HG02938 (cell line): ENCODE measurements around the gene CRYAA.
"Not testable (repeated sequence)": the region's sequence is repeated elsewhere in the genome, so short reads cannot be mapped to it uniquely, and the experiment has no call there.

ENCODE experiments used
- ATAC-seq: cut with Tn5 transposase; IDR thresholded peaks from one replicate; pipeline ENCODE4 v1.9.1; 2021; ENCODE audit warnings: mild to moderate bottlenecking, moderate library complexity; ENCODE audit not compliant: unreplicated experiment

CRYAA gene

GRCh38 chr21:43168708-43169107, at the start of gene CRYAA:
Gene CRYAA, plus strand, starts transcription at chr21:43169008. Its CDS starts 92 bp downstream, at chr21:43169100.
- not testable (repeated sequence) for ATAC-seq

GRCh38 chr21:43130094-43130493, 38.7 kb upstream of the CRYAA start:
- ATAC-seq = not testable (repeated sequence)

GRCh38 chr21:43134520-43134919, 34.3 kb upstream of the CRYAA start:
- not testable (repeated sequence) for ATAC-seq

- not testable (repeated sequence) for ATAC-seq
These were observed 29.9 kb upstream of the CRYAA start for GRCh38 chr21:43138944-43139343.

- ATAC-seq = not testable (repeated sequence)
These were observed 27.4 kb upstream of the CRYAA start for GRCh38 chr21:43141407-43141806.

- not testable (repeated sequence) for ATAC-seq
These were observed 22.2 kb upstream of the CRYAA start for GRCh38 chr21:43146637-43147036.

- ATAC-seq = not testable (repeated sequence)
These were observed 20.8 kb upstream of the CRYAA start for GRCh38 chr21:43147999-43148398.

GRCh38 chr21:43149344-43149743, 19.5 kb upstream of the CRYAA start:
- ATAC-seq = not testable (repeated sequence)

- ATAC-seq = peak; percentile 64
These were observed 15.2 kb upstream of the CRYAA start for GRCh38 chr21:43153601-43154000.

GRCh38 chr21:43159279-43160175, 9.3 kb upstream of the CRYAA start:
- ATAC-seq = not testable (repeated sequence)

GRCh38 chr21:43161826-43162707, 6.7 kb upstream of the CRYAA start:
- ATAC-seq = not testable (repeated sequence)

- ATAC-seq = not testable (repeated sequence)
These were observed 6.1 kb upstream of the CRYAA start for GRCh38 chr21:43162708-43163205.

GRCh38 chr21:43164823-43165222, 4.0 kb upstream of the CRYAA start:
- not testable (repeated sequence) for ATAC-seq

GRCh38 chr21:43165734-43166133, 3.1 kb upstream of the CRYAA start:
- not testable (repeated sequence) for ATAC-seq

- ATAC-seq = not testable (repeated sequence)
These were observed 550 bp downstream of the CRYAA start for GRCh38 chr21:43169230-43169886.

GRCh38 chr21:43169891-43170290, 1.1 kb downstream of the CRYAA start:
- not testable (repeated sequence) for ATAC-seq

GRCh38 chr21:43172812-43173211, 4.0 kb downstream of the CRYAA start:
- ATAC-seq = not testable (repeated sequence)

- not testable (repeated sequence) for ATAC-seq
These were observed 4.6 kb downstream of the CRYAA start for GRCh38 chr21:43173438-43173837.

GRCh38 chr21:43173930-43174329, 5.1 kb downstream of the CRYAA start:
- ATAC-seq = not testable (repeated sequence)

GRCh38 chr21:43174998-43175397, 6.2 kb downstream of the CRYAA start:
- ATAC-seq = not testable (repeated sequence)
